Activated CD8-positive, alpha-beta memory T cell treated with anti-CD3 and anti-CD28 coated beads, Interleukin-2, amount 50 U/mL, for 1 hour (primary cell): ENCODE data around the gene NR3C1.

Experiments used
- DNase-seq: peaks from one replicate; pipeline ENCODE4 v3.0.0-alpha.2; 2020; ENCODE audit errors: extremely low read depth

The NR3C1 gene

GRCh38 chr5:143362664-143363227 is 40.7 kb downstream of the NR3C1 start:
- no peak for DNase-seq

- DNase-seq, result no peak
These were observed 42.0 kb downstream of the NR3C1 start for GRCh38 chr5:143361438-143361837.

DNA sequence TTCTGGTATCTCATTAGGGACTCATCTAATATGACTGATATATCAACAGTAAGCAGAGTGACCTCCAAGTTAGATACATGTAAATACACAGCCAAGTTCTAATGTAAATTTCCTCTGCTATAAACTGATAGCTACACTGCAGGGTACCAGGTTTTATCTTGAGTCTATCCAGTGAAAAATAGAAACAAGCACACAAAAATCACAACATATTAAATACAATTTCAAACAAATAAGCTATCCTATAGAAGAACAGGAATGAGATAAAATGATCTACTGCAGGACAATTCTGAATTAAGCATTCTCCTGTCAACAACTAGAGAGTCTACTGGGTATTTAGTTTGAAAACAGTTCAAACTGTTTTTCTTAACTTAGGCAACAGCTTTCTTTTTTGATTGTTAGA is 42.7 kb downstream of the NR3C1 start:
- DNase-seq, result no peak

- no peak for DNase-seq
These were observed 43.6 kb downstream of the NR3C1 start for GRCh38 chr5:143359869-143360268.

GRCh38 chr5:143356855-143357583 is 46.5 kb downstream of the NR3C1 start:
- no peak for DNase-seq

GRCh38 chr5:143355710-143356109 is 47.8 kb downstream of the NR3C1 start:
- DNase-seq, result peak; percentile 60

DNA sequence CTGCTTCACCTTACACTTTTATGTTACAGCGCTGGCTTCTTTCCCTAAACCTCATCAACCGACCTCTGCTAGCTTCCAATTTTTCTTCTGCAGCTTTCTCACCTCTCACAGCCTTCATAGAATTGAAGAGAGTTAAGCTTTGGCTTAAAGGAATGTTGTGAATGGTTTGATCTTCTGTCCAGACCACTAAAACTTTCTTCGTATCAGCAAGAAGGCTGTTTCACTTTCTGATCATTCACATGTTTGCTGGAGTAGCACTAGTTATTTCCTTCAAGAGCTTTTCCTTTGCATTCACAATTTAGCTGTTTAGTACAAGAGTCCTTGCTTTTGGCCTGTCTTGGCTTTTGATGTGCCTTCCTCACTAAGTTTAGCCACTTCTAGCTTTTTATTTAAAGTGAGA is 49.5 kb downstream of the NR3C1 start:
- no peak for DNase-seq

DNA sequence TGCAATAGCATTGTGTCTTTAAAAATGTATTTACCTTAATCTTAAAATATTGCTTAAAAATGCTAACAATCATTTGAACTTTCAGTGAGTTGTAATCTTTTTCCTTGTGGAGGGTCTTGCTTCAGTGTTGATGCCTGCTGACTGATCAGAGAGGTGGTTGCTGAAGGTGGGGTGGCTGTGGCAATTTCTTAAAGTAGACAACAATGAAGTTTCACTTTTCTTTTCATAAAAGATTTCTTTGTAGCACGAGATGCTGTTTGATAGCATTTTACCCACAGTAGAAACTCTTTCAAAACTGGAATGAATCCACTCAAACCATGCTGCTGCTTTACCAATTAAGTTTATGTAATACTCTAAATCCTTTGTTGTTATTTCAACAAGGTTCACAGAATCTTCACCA is 50.8 kb downstream of the NR3C1 start:
- no peak for DNase-seq

- no peak for DNase-seq
These were observed 52.5 kb downstream of the NR3C1 start for GRCh38 chr5:143350751-143351602.

DNA sequence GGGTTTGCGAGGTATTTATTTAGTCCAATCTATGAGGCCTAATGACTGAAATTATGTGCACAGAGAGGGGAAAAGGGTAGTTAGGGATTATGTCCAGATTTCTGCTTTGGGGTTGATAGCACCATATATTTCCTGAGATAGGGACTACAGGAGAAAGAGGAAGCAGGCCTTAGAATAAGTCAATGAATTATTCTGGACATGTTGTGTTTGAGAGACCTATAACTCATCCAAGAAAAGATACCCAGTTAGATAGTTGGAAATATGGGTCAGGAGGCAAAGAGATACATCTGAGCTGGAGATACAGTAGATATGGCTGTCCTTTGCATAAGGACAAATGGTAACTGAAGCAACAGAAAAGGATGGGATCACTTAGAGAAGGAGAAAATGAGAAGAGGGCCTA is 53.1 kb downstream of the NR3C1 start:
- DNase-seq, result no peak

DNA sequence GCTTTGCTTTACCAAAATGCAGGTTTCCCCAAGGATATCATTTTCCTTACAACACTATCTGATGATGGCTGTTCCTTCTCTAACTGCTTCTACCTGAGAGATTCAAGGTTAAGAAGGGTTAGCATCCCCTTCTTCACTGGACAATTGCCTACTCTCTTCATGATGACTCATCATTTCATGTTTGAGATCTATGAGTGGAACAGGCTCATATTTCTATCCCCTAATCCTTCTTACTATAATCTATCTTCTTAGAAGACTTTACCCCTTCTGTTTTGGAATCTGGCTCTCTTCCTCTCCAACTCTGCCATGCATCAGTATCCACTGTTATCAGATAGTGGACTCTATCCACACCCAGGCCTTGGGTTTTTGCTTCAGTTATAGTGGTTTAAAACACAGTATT is 54.3 kb downstream of the NR3C1 start:
- no peak for DNase-seq

DNA sequence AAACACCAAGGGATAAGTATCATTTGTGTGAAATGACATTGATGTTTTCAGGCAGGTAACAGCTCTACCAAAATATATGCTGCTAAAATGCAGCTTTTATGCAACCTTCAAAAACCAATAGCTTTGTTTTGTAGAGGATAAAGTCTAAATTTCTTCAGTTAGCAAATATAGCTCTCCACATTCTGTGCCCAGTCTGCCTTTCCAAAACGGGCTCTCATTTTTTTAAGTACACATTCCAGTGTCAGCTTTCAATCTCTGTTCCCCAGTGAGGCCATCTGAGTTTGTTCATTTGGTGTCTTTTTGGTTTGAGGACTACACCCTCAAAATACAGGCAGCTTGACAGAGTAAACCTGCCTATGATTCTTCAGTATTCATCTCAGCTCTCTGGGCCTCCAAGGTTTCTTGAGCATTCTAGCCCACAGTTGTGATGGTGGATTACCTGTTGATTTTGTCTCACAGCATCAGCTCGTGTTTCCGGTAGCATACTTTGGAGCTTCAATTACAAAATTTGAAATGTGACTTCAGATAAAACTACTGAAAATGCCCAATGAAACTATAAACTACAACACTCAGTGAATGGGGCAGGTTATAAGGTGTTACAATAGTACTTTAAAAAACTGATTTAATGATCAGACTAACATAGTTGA is 55.7 kb downstream of the NR3C1 start:
- no peak for DNase-seq

GRCh38 chr5:143347046-143347445 is 56.4 kb downstream of the NR3C1 start:
- no peak for DNase-seq

DNA sequence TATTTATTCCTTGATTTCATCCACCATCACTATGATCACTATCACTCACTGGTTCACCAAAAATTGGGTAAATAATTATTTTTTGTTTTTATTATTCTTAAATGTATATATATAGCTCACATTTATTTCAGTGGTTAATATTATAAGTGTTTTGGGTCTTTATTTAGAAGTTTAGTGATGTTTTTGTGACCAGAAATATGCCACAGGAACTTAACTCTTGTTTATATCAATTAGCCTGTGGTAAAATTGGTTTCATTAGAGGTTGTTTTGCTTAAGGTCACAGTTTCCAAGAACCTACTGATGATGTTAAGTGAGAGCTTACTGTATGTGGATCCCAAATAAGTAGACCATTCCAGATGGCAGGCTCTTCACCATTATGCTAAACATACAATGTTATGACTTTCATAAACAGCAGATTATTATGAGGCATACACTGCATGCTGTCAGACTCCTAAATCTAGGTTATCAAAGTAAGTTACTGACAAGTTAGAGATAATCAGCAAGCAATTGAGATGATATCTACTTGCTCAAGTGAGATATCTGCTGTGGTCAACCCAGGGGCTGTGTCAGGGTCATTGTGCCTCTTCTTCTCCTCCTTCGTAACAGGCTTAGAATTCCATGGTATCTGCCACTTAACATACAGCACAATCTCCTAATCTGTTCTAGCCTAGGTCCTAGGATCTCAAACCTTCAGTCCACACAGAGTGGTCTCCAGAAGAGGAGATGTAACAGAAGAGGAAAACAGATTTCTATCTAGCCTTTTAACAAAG is 57.6 kb downstream of the NR3C1 start:
- DNase-seq, result no peak

DNA sequence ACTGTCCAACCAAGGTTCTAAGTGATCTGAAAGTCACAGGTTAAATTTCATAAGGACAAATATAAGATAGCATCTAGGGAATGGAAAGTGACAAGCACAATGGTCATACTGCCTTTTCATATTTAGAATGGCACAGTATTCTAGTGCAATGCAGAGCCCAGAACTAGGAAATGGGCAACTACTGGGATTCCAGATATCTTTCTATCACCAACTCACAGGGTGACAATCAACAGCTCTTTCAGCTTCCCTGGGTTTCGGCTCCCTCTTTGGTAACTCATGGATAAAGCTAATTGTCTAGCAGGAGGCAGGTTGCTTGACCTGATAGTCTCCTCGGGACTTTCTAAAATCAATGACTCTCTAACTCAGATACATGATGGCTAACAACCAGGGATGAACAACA is 60.4 kb downstream of the NR3C1 start:
- no peak for DNase-seq

DNA sequence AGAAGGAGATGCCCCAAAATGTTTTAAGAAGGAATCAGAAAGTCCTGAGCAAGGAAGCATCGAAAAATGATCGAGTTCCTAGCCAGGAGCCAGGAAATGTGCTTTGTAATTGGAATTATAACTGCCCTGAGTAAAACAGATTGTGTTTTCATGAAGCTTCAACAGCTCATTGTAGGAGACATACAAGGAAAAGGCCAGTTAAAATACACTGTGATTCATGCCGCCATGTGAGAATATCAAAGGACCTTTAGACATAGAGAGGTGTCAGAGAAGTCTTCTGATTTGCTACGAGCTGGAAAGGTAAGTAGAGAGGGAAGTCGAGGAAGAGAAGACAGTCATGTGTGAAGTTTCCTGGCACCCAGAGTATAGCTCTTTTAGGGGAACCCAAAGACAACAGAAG is 60.9 kb downstream of the NR3C1 start:
- no peak for DNase-seq

GRCh38 chr5:143341807-143342570 is 61.5 kb downstream of the NR3C1 start:
- no peak for DNase-seq

DNA sequence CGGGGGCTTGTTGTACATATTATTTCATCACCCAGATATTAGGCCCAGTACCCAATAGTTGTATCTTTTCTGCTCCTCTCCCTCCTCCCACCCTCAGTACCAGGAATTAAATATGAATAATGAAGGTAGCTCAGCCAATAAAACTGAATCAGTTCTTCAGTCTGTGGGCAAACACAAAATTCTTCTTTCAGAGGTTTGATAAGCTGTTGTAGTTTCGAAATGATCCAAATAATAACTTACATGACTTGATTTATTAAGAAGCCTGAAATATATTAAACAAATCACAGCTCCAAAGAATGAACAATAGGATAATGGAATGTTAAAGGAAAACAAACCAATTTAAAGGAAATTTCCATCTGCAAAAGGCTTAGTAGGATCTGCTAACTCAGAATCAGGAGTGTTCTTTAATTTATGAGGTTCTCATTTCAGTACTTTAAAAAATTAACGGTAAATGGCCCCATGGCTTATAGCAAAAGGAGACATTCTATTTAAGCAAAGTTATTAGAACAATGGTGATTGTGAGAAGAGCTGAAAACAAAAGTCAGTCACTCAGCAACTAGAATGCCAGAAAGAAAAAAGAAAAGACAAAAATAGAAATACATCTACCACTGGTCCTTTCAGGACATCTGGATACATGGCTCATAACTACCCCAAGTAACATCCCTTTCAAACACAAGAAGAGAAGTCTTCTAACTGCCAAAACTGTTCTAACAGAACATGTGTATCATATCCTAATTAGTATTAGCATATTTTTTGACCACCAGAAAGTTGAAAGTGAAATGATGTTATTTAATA is 62.4 kb downstream of the NR3C1 start:
- no peak for DNase-seq

GRCh38 chr5:143338658-143339366 is 64.7 kb downstream of the NR3C1 start:
- DNase-seq, result no peak
